Breast epithelium (tissue), 4 donors: ENCODE results near the gene C16orf90. TPM values are rescaled to one million over a fixed set of nuclear protein-coding genes. Genes with fewer than 3 reads are reported as not detected.
"Not testable (repeated sequence)": the region's sequence is repeated elsewhere in the genome, so short reads cannot be mapped to it uniquely, and the experiment has no call there.

Experiments used
- DNase-seq, 2 donors: peaks; one replicate each; pipeline ENCODE4 v3.0.0-alpha.2; 2019; ENCODE audit warnings: low spot score in 2 of 2
- H3K27ac ChIP-seq, 2 donors: fragments of 200-600 bp; sonication (generic) in 1 of 2; one replicate each; pipeline ENCODE4 v1.5.1; 2016 to 2019; ENCODE audit warnings: mild to moderate bottlenecking in 1 of 2
- H3K27me3 ChIP-seq, 2 donors: fragments of 200-600 bp; sonication (generic) in 1 of 2; one replicate each; pipeline versions ENCODE4 v1.5.1 to v1.6.0; 2017 to 2019; ENCODE audit warnings: control low read depth in 1 of 2, mild to moderate bottlenecking in 1 of 2
- H3K36me3 ChIP-seq: fragments of 200-600 bp; one replicate; pipeline ENCODE4 v1.5.1; 2019
- H3K4me1 ChIP-seq, 2 donors: fragments of 200-600 bp; sonication (generic); one replicate each; pipeline ENCODE4 v1.5.1; 2016 to 2019; ENCODE audit warnings: control low read depth in 1 of 2
- H3K4me3 ChIP-seq, 3 donors: fragments of 200-600 bp; sonication (generic); 1 replicate in 2 of 3; 2 replicates in 1 of 3; pipeline ENCODE4 v1.5.1; 2016 to 2019; ENCODE audit warnings: mild to moderate bottlenecking in 3 of 3, moderate library complexity in 2 of 3
- H3K9me3 ChIP-seq, 2 donors: fragments of 200-600 bp; sonication (generic) in 1 of 2; one replicate each; pipeline ENCODE4 v1.5.1; 2016 to 2019; ENCODE audit warnings: control low read depth in 1 of 2
- POLR2A ChIP-seq: fragments of 450-650 bp; IDR thresholded peaks from one replicate; pipeline ENCODE4 v1.6.1; 2016; ENCODE audit warnings: antibody characterized with exemption, mild to moderate bottlenecking, moderate library complexity
- POLR2AphosphoS5 ChIP-seq, 3 donors: sonication (generic); formaldehyde crosslinking; IDR thresholded peaks; one replicate each; pipeline ENCODE4 v1.6.1; 2017; ENCODE audit warnings: antibody characterized with exemption in 3 of 3
- intact Hi-C: fragments of 100-400 bp; cut with DNase I; formaldehyde crosslinking; loops from one replicate; pipeline ENCODE4 v1.15.1; 2023; ENCODE audit warnings: low total_unique reads
- total RNA-seq, 3 donors: library from RNA; depleted of rRNA; stranded (reverse); fragments of >200 nt; gene quantifications; one replicate each; pipeline ENCODE4 v1.1.0, GENCODE V29; 2016
- TF ChIP-seq, protein P1 (sequence below), 3 donors: fragments of 450-650 bp; IDR thresholded peaks; one replicate each; pipeline ENCODE4 v1.5.1; 2016 to 2017; ENCODE audit warnings: antibody characterized with exemption in 3 of 3, mild to moderate bottlenecking in 3 of 3, moderate library complexity in 3 of 3

The C16orf90 gene
- total RNA-seq, 3 donors from 2014 or later, result not detected

DNA sequence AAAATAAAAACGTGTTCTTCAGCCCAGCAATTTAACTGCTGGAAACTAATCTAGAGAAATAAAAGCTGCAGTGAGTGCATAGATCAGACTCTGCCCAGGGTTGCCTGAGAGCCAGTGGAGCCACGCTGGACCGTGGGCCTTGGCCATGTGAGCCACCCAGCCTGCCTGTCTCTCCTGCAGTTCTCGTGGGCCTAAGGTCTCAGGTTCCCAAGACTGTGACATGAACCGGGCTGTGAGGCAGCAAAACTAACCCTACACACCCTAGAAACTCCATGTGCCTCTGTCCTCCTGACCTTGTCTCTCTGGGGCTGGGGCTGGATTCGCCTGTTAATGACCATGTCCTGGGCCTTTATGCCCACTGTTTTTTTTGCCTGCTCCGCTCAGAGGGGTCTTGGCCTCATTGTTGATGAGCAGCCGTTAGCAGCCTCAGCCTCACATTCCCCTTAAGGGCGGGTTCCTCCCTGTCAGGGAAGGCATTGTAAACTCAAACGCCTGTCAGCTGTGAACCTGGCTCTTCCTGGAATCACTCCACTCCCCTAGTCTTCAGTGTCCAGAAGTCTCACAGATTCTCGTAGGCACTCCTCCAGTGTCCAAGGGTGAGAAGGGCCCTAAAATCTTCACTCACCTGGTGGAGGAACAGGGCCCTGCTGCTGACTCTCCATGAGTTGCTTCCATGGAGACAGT lies 16.9 kb downstream of the C16orf90 start:
- no peak for TF ChIP-seq POLR2AphosphoS5 (IDR thresholded peaks at IDR 0.05)
- TF ChIP-seq, protein P1, sequence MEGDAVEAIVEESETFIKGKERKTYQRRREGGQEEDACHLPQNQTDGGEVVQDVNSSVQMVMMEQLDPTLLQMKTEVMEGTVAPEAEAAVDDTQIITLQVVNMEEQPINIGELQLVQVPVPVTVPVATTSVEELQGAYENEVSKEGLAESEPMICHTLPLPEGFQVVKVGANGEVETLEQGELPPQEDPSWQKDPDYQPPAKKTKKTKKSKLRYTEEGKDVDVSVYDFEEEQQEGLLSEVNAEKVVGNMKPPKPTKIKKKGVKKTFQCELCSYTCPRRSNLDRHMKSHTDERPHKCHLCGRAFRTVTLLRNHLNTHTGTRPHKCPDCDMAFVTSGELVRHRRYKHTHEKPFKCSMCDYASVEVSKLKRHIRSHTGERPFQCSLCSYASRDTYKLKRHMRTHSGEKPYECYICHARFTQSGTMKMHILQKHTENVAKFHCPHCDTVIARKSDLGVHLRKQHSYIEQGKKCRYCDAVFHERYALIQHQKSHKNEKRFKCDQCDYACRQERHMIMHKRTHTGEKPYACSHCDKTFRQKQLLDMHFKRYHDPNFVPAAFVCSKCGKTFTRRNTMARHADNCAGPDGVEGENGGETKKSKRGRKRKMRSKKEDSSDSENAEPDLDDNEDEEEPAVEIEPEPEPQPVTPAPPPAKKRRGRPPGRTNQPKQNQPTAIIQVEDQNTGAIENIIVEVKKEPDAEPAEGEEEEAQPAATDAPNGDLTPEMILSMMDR (IDR thresholded peaks at IDR 0.05), result no peak
- no peak for TF ChIP-seq POLR2A
- intact Hi-C loops, result no loop called here
- Histone ChIP-seq H3K27ac (no peak overlapping the region), H3K27me3 (no peaks in the 10 kb centered on the region), H3K4me3 (no peak overlapping the region), H3K36me3 (peaks cover 8% of the 10 kb centered on the region), H3K9me3 (no peaks in the 10 kb centered on the region), H3K4me1 (no peaks in the 10 kb centered on the region)
- no peak for DNase-seq

DNA sequence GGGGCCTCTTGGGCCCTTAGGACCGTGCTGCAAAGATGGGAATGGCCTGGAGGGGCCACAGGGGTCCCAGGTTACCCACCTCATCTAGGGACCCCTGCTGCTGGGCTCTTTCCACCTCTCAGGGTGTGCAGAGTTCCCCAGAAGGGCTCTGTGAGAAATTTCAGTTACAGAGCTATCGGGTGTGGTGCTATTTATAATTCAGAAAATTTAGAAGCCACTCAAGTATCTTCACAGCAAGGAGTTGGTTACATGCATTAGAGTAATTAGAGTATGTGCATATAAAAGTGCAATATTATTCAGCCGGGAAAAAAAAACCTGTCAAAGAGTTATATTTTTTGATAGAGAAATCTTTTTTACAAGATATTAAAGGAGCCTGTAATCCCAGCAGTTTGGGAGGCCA lies 18.9 kb downstream of the C16orf90 start:
- Histone ChIP-seq H3K27ac (no peak overlapping the region), H3K36me3 (peaks cover 8% of the 10 kb centered on the region), H3K4me1 (no peaks in the 10 kb centered on the region), H3K4me3 (no peak overlapping the region), H3K9me3 (no peaks in the 10 kb centered on the region), H3K27me3 (no peaks in the 10 kb centered on the region)
- intact Hi-C loops, result no loop called here
- DNase-seq, result no peak
- TF ChIP-seq, protein P1 (IDR thresholded peaks at IDR 0.05), result no peak
- TF ChIP-seq POLR2A, result no peak
- TF ChIP-seq POLR2AphosphoS5 (IDR thresholded peaks at IDR 0.05), result no peak

DNA sequence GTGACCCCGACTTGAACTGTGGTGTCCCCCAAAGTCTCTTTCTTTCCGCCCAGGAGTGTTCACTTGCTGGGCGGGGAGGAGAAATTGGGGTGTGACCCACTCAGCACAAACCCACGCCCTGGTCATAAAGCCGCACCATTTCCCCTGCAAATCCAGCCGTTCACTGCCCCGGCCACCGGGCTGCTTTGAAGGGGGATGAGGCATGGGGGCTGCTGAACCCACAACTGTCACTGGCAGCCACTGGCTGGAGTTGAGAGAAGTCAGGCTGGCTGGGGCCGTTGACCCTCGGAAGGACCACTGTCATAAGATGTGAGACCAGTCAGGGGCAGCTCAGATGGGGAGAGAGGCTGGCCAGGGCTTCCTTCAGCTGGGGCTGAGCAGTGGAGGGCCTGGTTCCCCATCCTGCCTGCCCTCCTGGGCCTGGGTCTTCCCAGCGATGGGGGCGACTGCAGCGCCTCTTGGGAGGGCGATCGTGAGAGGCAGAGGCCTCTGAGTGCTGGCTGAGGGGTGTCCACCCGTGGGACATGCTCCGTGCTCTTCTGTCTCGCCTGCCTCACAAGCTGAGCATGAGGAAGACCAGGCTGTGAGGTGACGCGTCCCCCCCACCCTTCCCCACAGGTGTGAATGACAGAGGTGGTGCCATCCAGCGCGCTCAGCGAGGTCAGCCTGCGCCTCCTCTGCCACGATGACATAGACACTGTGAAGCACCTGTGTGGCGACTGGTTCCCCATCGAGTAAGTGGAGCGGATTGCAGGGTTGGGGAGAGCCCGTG lies 19.5 kb downstream of the C16orf90 start:
- TF ChIP-seq POLR2AphosphoS5 (IDR thresholded peaks at IDR 0.05) (no peak), POLR2A (no peak)
- TF ChIP-seq, protein P1 (IDR thresholded peaks at IDR 0.05), result no peak
- Histone ChIP-seq H3K27me3 (no peaks in the 10 kb centered on the region), H3K9me3 (no peaks in the 10 kb centered on the region), H3K27ac (no peak overlapping the region), H3K36me3 (peaks cover 8% of the 10 kb centered on the region), H3K4me1 (no peaks in the 10 kb centered on the region), H3K4me3 (no peak overlapping the region)
- DNase-seq, result no peak
- intact Hi-C loops, result no loop called here

DNA sequence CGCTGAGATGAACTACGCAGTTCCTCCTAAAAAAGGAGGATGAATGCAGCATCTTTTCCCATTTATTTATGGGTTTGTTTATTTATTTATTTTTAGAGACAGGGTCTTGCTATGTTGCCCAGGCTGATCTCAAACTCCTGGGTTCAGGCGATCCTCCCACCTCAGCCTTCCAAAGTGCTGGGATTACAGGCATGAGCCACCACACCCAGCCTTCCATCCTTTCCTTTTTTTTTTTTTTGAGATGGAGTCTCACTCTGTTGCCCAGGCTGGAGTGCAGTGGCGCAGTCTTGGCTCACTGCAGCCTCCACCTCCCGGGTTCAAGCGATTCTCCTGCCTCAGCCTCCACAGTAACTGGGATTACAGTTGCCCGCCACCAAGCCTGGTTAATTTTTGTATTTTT lies 20.4 kb downstream of the C16orf90 start:
- H3K9me3 ChIP-seq, H3K4me1 ChIP-seq, intact Hi-C loops: not testable (repeated sequence)

DNA sequence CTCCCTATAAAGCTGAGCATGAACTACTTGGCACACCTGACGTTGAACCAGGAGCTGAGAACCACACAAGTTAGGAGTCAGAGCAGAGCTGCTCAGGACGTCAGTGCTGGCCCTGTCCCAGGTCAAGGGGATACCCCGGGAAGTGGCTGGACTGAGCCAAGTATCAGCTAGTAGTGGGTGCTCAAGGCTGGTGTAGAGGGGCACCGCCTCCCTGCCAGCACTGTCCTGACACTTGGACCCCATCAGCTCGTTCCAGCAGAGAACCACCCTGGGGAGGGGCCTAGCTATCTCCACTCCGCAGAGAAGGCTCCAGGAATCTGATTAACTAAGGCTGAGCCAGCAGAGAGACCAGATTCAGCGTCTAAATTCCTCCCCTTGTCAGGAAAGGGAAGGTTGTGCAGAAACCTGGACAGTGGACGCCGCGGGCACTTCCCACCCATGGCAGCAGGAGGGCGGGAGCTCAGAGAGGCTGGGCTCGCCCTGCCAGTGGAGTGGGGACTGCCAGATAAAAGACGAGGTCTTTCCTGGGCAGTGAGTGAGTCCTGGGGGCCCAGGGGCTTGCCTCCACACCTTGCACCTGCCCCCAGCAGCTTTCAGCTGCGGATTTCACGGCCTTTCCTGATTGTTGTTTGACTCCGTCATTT lies 21.0 kb downstream of the C16orf90 start:
- no peaks in the 10 kb centered on the region for H3K27me3 ChIP-seq
- no peak for DNase-seq

More for the DNA sequence above, 20.4 kb downstream of the C16orf90 start:
- H3K27me3 ChIP-seq, DNase-seq, H3K4me3 ChIP-seq, H3K27ac ChIP-seq, H3K36me3 ChIP-seq: not testable (repeated sequence)

GRCh38 chr16:3473596-3473943 lies 21.7 kb downstream of the C16orf90 start:
- H3K4me1 ChIP-seq, intact Hi-C loops, H3K27ac ChIP-seq, DNase-seq, H3K9me3 ChIP-seq, H3K36me3 ChIP-seq, H3K27me3 ChIP-seq, H3K4me3 ChIP-seq: not testable (repeated sequence)

More for the DNA sequence above, 21.0 kb downstream of the C16orf90 start:
- Histone ChIP-seq H3K4me1 (no peaks in the 10 kb centered on the region), H3K36me3 (peaks cover under 1% of the 10 kb centered on the region), H3K27ac (no peak overlapping the region), H3K9me3 (no peaks in the 10 kb centered on the region), H3K4me3 (no peak overlapping the region)
- intact Hi-C loops, result no loop called here
- no peak for TF ChIP-seq POLR2A
- TF ChIP-seq, protein P1 (IDR thresholded peaks at IDR 0.05), result no peak
- TF ChIP-seq POLR2AphosphoS5 (IDR thresholded peaks at IDR 0.05), result no peak
